Measurements from ENCODE around the gene PCSK5.
"Not testable (repeated sequence)": the region's sequence is repeated elsewhere in the genome, so short reads cannot be mapped to it uniquely, and the experiment has no call there.

PCSK5 gene

DNA sequence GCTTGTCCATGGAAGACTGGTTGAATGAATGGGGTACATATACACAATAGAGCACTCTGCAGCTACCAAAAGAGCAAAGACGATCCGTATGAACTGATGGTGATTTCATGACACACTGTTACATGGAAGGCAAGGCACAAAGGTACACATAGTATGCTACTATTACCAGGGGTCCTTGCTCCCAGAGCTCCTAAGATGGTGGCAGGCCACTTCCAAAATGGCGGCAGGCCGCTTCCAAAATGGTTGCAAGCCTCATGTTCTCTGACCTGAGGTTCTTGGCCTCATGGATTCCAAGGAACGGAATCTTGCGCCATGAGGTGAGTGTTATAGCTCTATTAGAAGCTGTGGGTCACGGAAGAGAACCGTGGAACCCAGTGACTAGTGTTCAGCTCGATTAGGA is 356.2 kb downstream of the PCSK5 start:
- DNase-seq (ENCODE audit: low read depth in 2 of 2): no peak

DNA sequence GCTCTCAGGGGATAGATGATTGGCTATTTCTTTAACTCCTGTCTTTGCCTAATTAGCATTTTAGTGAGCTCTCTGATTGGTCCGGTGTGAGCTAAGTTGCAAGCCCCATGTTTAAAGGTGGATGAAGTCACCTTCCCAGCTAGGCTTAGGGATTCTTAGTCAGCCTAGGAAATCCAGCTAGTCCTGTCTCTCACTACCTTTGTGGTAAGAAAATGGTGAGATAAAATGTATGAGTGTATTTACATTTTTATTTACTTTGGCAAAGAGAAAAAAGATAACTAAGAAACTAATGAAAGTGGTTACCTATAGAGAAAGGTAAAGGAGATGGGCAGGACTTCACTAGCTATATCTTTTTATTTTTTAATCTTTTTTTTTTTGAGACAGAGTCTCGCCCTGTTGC is 357.0 kb downstream of the PCSK5 start:
- DNase-seq (ENCODE audit: low read depth in 2 of 2): no peak

DNA sequence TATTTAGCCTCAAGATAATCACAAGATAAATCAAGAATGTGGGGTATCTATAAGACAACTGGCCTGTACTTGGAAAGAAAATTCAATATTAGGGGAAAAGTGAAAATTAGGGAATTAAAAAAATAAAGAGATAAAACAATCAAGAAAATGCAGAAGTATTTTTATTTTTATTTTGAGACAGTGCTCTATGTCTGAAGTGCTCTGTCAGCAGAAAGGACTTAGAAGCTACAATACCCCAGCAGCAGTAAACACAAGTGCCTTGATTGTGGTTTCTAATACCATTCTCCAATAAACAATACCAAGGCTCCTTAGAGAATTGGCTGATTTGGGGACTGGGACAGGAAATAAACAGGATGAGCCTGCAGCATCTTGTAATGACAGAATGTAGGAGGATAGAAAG is 358.8 kb downstream of the PCSK5 start:
- DNase-seq (ENCODE audit: low read depth in 2 of 2): no peak

DNA sequence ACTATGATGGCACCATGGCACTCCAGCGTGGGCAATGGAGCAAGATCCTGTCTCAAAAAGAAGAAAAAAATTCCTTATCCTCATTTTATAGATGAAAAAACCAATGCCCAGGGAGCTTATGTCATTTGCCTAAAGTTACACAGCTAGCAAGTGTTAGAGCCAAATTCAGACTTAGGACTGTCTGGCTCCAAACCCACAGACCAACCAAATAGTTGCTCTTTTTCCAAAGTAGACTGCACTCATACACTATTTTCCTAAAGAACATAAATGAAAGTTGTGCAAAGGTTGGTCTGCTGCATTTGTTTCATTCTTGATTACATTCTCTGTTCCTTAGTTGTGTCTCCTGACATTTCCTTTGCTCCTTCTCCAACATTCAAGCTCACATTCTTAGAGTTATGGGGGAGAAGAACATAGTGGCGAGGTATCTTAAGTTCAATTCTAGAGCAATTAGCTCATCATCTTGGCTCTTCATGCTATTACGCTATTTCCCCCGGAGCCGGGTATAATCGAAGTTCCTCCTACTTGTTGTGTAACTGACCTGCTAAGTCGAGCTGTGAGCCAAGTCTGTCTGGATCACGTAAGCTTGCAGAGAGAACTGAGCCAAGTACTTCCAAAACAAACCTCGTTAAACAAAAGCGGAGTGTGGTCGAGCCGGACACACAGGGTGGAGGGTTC is 365.4 kb downstream of the PCSK5 start:
- DNase-seq (ENCODE audit: low read depth in 2 of 2): no peak

DNA sequence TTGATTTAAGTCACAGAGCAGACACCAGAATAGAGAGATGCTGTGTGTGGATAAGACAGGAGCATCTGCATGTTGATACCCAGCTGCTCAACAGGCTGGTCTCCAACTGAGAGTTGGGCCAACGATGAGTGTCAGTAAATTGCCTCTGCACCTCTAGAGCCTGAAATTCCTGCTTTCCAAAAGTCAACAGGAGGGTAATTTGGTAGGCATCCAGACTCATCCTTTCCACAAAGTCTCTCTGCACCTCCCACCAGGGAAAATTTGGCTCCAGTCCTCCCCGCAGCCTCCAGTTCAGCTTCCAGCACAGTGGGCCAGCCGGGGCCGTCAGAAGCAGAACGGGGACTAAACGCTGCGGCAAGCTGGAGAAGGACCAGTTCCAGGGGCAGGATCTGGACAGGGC is 366.8 kb downstream of the PCSK5 start:
- DNase-seq (ENCODE audit: low read depth in 2 of 2): no peak

DNA sequence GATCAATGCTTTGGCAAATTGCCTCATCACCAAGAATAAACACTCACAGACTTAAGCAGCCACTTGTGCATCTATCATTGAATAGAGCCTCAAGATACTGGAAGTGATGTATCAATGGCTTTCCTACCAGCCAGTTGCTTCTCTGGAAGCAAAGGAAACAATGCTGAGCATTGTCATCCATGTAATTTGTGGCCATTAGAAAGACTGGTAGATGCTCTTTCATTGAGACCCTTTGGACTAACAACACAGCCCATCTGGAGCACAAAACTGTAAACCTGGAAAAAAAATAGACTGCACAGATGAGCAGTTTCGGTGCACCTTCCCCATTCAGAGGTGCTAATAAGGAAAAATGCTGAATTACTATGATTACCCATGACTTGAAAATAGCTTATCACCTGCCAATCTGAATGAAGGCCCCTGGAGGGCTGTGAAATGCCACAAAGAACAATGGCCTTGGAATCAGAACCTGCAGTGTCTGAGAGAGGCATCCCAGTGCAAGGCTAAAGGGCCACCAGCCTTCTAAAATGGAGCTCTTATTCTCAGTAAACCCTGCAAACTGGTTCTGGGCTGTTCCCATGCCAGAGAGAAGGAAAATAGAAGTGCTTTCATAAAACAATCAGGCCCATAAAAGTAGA is 376.3 kb downstream of the PCSK5 start:
- no peak for DNase-seq (ENCODE audit: low read depth in 2 of 2)

DNA sequence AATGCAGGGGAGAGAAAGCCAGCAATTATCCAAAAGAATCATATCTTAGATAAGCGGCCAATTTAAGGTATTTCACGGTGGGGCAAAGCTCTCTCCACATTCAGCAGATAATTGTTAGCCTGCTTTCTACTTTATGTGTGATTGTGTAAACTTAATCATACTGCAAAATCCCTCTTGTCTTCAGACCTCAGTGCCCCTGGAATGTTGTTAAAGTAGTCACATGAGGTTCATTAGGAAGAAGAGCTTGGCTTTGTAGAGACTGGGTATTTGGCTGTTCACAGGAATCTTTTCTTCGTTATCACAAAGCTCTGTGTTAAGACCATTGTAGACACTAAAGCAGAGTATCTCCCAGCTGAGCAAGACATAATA is 376.8 kb downstream of the PCSK5 start:
- DNase-seq (ENCODE audit: low read depth in 2 of 2): no peak

DNA sequence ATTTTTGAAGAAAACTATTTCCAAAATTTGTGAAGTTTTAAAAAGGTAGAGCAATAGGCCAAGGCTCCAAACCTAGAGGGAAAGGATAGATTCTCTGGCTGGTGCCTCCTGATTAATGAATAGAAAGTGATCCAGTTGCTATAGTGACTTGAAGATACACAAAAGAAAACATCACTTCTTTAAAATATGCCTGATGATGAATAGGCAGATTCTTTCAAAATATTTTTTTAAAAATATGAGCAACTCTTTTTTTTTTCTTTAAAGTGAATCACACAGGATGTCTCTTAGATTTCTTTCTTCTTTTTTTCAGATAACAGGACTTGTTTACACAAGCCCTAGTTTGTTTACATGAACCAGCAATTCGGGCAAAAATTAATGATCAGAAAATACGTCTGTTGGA is 379.3 kb downstream of the PCSK5 start:
- DNase-seq (ENCODE audit: low read depth in 2 of 2): no peak

DNA sequence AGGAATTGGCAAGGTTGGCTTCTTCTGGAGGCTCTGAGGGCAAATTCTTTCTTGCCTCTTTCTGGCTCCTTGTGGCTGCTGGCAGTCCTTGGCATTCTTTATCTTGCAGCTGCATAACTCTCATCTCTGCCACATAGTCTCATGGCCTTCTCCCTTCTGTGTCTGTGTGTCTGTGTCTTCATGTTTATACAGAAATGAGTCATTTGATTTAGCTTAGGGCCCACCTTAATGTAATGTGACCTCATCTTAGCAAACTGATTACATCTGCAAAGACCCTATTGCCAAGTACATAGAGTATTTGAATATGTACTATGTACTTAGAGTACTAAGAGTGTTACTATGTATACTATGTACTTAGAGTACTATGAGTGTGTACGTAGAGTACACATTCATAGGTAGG is 381.3 kb downstream of the PCSK5 start:
- no peak for DNase-seq (ENCODE audit: low read depth in 2 of 2)

DNA sequence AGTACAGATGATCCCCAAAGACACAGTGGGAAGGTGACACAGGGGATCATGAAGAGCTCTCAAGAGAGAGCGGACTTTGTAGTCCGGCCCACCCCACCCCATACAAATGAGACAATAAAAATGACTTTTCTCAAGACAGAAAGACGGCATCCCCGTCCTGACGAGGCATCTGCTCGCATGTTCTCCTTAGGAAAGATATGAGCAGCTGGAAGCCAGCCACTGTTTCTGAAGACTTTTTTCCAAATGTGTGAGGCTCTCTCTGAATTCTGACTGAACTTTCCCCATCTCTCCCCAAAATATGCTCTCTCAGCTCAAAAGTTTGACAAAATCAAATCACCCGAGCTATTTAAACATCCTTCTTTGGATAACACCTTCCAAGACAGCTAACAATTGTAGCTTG is 398.6 kb downstream of the PCSK5 start:
- DNase-seq (ENCODE audit: low read depth in 2 of 2): no peak

DNA sequence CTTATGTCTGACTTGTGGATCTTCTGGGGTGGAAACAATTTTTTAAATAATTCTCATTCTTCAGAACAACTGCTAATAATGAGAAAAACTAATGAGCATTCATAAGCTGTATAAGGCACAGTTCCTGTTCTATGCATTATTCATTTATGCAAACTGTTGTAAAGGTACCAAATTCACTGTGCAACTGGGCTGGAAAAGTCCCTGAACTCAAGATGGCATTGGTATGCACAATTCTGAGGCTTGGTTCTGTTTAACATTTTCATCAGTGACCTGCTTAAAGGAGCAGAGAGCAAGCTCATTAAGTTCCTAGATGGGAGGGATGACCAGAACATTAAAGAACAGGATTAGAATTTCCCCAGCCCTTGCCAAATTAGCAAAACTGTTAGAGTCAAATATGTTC is 399.2 kb downstream of the PCSK5 start:
- no peak for DNase-seq (ENCODE audit: low read depth in 2 of 2)

DNA sequence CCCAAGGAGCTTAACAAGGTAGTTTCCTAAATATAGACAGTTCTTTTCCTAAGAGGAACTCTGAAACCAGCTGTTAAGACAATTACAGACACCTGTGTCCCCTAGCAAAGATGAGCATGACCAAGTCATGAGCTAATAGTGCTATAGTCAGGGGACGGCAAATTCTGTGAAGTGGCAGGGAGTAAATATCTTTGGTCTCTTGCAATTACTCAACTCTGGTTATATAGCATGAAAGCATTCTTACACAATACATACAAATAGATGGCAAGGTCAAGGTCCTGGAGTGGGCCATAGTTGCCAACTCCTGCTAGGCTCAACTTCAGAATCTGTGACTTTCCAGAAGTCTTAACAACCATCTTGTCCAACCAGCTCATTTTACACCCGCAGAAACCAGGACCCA is 400.1 kb downstream of the PCSK5 start:
- DNase-seq (ENCODE audit: low read depth in 2 of 2): no peak

DNA sequence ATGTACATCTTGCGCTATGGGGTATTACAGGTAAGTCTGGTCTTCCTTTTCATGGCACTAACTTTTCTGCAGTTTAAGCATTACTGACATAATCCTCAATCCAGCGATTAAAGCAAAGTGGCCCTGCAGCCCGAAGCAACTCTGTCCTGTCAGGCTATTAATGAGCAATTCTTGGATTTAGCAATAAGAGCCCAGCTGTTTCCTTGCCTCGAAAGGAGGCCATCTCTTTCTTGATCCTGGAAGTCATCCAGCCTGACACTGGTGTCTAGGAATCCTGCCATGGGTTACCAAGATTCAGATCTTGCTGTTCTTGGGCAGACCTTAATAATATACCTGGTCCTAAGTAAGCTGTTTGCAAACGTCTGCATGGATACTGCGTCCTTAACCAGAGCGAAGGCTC is 401.8 kb downstream of the PCSK5 start:
- no peak for DNase-seq (ENCODE audit: low read depth in 2 of 2)

DNA sequence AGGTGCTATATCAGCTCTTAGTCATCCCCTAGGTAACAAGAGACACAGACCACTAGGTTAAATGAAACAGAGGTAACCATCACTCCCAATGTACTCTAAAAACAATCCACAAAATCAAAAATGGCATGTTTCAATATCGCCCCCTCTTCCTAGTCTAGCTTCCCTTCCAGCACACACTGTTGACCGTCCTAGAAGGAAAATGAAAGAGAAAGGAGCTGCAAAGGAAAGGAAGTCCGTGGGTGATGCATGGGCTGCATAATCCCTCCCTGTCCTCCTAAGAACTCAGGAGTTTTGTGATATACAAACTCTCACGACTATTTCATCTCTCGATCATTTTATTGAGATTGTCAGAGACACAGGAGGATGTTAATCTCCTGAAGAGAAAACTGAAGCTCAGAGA is 402.2 kb downstream of the PCSK5 start:
- DNase-seq (ENCODE audit: low read depth in 2 of 2): no peak

DNA sequence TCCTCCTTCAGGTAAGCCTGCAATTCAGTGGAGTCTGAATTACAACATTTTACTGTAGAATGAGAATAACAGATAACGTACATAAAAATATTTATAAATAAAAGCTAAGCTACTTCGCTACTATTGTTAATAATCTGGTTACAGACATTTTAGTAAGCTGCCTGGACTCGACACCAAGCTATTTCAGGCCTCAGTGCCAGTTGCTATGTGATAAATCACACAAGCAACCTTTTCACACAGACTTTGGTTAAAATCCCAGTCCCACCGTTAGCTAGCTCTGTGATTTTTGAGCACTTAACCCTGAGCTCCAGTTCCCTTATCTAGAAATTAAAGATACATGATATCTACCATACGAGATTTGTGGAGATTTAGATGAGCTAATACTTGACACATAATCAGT is 403.8 kb downstream of the PCSK5 start:
- DNase-seq (ENCODE audit: low read depth in 2 of 2): no peak

DNA sequence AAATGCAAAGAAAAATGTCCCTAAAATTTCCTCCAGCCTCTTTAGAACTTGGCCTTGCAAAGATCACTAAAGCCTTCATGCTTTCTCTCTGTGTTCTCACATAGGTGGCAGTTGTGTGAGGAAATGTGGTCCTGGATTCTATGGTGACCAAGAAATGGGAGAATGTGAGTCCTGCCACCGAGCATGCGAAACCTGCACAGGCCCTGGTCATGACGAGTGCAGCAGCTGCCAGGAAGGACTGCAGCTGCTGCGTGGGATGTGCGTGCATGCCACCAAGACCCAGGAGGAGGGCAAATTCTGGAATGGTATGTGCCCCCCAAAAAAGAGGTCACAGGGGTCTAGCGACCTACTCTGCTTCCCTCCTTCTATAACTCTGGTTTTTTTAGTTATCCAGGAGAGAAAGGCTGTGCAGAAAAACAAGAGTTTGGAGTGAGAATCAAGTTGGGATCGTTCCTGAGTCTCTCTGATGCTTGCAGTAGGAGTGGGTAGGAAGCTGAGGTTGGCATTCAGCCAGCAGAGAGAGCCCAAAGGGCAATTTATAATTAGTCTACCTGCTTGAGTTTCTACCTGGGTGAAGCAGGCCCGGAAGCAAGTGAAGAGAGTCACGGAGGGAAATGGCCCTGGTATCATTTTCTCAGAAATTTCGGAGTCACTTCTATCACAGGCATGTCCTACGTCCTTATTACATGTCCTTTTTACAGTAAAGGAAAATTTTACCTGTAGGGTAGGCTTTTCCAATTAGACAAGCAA is 406.3 kb downstream of the PCSK5 start:
- no peak for DNase-seq (ENCODE audit: low read depth in 2 of 2)

DNA sequence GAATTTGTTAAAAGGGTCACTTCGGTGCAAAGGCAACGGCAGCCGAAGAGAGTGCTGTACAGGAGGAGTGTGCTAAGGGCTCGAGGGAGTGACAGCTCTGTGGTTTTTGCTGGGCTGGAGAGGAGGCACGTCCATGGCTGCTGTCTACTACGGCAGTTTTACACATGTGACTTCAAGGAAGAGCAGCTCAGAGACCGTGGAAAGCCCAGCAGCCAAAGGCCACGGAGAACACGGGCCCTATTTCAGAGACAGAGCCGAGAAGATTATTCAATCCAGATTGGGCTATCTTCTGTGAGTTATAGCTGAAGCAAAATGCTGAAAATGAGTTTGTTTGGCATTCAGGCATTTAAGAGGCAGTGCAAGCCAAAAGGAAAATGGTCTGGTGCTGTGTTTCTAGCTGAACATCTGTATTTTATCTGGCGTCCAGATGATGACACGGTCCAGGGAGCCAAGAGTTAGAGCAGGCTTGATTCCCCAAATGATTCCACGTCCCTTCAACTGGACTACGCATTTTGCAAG is 407.3 kb downstream of the PCSK5 start:
- no peak for DNase-seq (ENCODE audit: low read depth in 2 of 2)

DNA sequence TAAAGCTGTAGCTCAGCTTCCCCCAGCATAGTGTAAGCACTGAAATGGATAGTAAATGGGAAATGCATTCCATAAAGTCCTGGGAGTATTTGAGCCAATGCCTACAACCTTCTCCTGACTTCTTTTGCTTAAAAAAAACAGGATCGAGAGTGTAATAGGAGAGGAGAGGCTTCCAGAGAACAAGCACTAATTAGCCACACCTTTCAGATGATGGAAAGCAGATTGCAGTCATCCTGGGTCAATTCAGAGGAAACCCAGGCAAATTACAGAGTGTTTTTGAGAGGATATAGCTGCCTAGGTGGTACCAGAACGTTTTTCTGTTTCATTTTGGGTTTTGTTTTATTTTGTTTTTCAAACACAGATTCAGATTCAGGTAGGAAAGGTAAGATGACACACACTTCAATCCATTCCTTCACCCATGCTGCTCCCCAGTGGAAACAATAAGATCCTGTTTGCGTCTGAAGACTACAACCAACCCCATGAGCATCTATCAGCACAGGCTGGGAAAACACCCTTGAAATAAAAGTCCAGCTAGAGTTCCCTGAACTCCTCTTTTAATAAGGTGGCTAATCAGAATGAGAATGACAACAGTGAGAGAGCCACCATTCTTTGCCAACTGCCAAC is 408.2 kb downstream of the PCSK5 start:
- DNase-seq (ENCODE audit: low read depth in 2 of 2): no peak

DNA sequence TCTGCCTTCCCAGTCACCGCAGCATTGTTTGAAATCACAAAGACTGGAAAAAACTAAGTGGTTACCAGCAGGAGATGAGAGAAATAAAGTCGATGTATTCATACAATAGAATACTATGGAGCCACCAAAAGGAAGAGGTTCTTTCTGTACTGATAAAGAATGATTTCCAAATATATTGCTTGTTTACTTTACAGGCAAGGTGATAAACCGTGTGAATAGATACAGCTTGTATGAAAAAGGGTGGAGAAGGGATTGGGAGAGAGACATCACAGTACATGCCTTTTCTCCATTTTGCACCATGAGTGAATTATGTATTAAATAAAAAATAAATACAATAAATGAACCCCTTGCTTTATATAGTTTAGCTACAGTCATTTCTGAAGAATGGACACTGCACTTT is 412.1 kb downstream of the PCSK5 start:
- no peak for DNase-seq (ENCODE audit: low read depth in 2 of 2)

DNA sequence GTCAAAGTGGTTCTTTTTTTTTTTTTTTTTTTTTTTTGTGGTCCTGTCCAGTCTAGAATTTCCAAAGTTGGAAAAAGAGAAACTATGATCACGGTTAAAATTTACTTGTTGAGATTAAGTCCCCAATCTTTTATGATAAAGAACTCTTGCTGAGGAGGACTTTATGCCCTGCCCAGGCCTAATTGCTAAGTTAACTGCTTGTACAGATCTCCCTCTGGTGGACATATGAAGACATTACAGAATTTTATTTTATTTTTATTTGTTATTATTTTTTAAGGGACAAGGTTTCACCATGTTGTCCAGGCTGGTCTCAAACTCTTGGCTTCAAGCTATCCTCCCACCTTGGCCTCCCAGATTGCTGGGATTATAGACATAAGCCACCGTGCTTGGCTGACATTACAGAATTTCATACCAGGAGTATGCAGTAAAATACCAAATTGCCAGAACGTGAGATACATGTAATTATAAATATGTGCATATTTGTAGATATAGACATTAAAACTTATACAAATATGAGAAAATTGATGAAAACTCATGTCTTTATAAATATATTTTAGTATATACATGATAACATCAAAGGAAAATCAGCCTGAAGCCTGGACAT is 412.6 kb downstream of the PCSK5 start:
- peak in 1 of 2 donors; percentile 4 for DNase-seq (ENCODE audit: low read depth in 2 of 2)

DNA sequence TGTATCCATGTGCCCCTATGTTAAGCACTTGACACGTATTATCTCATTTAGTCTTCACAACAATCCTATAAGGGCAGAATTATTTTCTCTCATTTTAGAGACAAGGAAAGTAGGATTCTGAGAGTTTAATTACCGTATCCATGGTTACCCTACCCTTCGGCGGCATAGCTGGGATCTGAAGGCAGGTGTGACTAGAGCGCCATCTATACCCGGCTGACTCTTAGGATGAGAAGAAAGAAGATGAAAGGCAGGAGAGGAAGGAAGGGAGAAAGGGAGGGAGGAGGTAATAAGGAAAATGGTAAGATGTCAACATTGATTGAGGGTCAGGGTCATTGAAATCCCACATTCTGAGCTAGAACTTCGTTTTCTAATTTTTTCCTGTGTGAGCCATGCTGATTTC is 416.6 kb downstream of the PCSK5 start:
- not testable (repeated sequence) for DNase-seq (ENCODE audit: low read depth in 2 of 2)

DNA sequence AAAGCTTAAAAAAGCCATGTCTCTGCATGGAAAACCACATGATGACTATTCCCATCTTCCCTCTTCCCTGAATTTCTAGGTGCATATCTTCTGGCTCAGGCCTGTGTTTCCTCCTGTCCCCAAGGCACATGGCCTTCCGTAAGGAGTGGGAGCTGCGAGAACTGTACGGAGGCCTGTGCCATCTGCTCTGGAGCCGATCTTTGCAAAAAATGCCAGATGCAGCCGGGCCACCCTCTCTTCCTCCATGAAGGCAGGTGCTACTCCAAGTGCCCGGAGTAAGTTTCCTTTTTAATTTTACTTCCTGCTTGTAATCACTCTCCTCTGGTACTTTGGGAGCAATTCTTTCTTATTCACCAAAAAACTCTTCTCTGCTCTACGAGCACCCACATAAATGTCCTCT is 420.1 kb downstream of the PCSK5 start:
- no peak for DNase-seq (ENCODE audit: low read depth in 2 of 2)
